Measurements from ENCODE around the gene DEF6. TPM values are rescaled to one million over a fixed set of nuclear protein-coding genes. Genes with fewer than 3 reads are reported as not detected.

Gene DEF6
- polyA plus RNA-seq, 1 of the 3 experiments (the other 2 are of a cell fraction): 0.13 TPM

DNA sequence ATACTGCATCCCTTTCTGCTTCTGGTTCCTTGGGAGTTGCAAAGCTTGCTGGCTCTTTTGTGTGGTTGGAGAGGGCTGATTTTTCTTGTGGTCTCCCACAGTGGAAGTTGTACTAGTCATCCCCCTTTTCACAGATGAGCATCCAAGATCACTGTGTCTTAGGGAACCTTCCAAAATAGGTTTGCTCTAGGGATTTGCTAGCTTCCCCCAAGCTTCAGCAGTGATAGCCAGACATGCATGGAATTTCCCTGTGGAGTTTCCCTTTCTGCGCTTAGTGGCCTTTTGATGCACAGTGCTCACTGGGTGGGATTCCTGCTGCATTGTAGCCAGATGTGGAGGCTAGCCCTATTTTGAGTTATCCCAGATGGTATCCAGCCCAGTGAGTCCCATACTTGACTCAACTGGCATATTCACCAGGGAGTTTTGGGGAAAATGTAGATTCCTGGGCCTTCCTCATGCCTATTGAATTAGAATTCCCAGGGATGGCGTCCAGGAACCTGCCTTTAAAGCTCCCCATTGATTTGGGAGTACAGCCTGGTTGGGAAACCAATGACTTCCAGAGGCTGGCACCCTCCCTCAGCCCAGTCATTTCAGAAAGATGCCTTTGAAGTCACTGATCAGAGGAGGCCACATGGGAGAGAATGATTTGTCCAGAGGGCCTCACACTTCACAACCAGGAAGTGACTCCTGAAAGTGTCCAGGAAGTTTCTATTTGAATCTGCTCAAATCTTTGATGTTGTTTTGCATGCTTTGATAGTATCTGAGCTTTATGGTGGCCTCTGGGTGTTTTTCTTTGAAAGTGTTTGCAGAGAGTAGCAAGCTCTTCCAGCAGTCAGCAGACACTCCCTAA, 70.6 kb downstream of the DEF6 start:
- H3K9me3 ChIP-seq: no peaks in the 10 kb centered on the region
- H3K9me2 ChIP-seq: no peaks in the 10 kb centered on the region
- H3K9ac ChIP-seq: peak overlapping the region; percentile 23; the same call in 1 of the 2 replicates
- H3K4me1 ChIP-seq (ENCODE audit: control insufficient read depth in 1 of 2, insufficient read depth in 2 of 2, low read depth in 1 of 2, low read length in 1 of 2): peaks cover 20 to 37% of the 10 kb centered on the region in 2 experiments
- ChIA-PET CTCF (interaction anchor here (0.8 to 1.0 kb wide), 3 partner anchors 81 to 127 kb away, joined by 3 read pairs; partner anchors contain the start of gene RPL10A), POLR2A (no interaction called here)
- H3K27me3 ChIP-seq (ENCODE audit: insufficient read depth): no peaks in the 10 kb centered on the region
- TF ChIP-seq, protein P1, sequence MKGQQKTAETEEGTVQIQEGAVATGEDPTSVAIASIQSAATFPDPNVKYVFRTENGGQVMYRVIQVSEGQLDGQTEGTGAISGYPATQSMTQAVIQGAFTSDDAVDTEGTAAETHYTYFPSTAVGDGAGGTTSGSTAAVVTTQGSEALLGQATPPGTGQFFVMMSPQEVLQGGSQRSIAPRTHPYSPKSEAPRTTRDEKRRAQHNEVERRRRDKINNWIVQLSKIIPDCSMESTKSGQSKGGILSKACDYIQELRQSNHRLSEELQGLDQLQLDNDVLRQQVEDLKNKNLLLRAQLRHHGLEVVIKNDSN (IDR thresholded peaks at IDR 0.05; ENCODE audit: borderline replicate concordance, low read depth): no peak
- TF ChIP-seq RFX5 (IDR thresholded peaks at IDR 0.05; ENCODE audit: low read length) (no peak), GATA2 (CRISPR knock-in tag; IDR thresholded peaks at IDR 0.05) (no peak), RXRA (IDR thresholded peaks at IDR 0.05; ENCODE audit: borderline replicate concordance, low read depth) (no peak), TEAD4 (IDR thresholded peaks at IDR 0.05; ENCODE audit: borderline replicate concordance, insufficient read depth) (no peak), NFIC (IDR thresholded peaks at IDR 0.05; ENCODE audit: borderline replicate concordance) (no peak), TAF1 (IDR thresholded peaks at IDR 0.05; ENCODE audit: borderline replicate concordance, low read depth, low read length) (no peak), FOSL2 (IDR thresholded peaks at IDR 0.05; ENCODE audit: borderline replicate concordance, low read depth) (no peak), EZH2phosphoT487 (IDR thresholded peaks at IDR 0.05; ENCODE audit: borderline replicate concordance, low read depth) (no peak), CHD2 (IDR thresholded peaks at IDR 0.05; ENCODE audit: low read length, partially characterized antibody) (no peak), RCOR1 (IDR thresholded peaks at IDR 0.05; ENCODE audit: low read length) (no peak), EP300 (IDR thresholded peaks at IDR 0.05; ENCODE audit: borderline replicate concordance in 1 of 2, low read depth in 1 of 2, low read length in 1 of 2) (no peak), SMC3 (IDR thresholded peaks at IDR 0.05; ENCODE audit: low read depth, low read length) (no peak), FOXM1 (IDR thresholded peaks at IDR 0.05; ENCODE audit: low read depth) (no peak), SIN3A (IDR thresholded peaks at IDR 0.05; ENCODE audit: borderline replicate concordance, low read depth, low read length) (no peak)
- TF ChIP-seq, protein P2, sequence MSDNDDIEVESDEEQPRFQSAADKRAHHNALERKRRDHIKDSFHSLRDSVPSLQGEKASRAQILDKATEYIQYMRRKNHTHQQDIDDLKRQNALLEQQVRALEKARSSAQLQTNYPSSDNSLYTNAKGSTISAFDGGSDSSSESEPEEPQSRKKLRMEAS (IDR thresholded peaks at IDR 0.05; ENCODE audit: low read depth): no peak
- TF ChIP-seq, protein P3, sequence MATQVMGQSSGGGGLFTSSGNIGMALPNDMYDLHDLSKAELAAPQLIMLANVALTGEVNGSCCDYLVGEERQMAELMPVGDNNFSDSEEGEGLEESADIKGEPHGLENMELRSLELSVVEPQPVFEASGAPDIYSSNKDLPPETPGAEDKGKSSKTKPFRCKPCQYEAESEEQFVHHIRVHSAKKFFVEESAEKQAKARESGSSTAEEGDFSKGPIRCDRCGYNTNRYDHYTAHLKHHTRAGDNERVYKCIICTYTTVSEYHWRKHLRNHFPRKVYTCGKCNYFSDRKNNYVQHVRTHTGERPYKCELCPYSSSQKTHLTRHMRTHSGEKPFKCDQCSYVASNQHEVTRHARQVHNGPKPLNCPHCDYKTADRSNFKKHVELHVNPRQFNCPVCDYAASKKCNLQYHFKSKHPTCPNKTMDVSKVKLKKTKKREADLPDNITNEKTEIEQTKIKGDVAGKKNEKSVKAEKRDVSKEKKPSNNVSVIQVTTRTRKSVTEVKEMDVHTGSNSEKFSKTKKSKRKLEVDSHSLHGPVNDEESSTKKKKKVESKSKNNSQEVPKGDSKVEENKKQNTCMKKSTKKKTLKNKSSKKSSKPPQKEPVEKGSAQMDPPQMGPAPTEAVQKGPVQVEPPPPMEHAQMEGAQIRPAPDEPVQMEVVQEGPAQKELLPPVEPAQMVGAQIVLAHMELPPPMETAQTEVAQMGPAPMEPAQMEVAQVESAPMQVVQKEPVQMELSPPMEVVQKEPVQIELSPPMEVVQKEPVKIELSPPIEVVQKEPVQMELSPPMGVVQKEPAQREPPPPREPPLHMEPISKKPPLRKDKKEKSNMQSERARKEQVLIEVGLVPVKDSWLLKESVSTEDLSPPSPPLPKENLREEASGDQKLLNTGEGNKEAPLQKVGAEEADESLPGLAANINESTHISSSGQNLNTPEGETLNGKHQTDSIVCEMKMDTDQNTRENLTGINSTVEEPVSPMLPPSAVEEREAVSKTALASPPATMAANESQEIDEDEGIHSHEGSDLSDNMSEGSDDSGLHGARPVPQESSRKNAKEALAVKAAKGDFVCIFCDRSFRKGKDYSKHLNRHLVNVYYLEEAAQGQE (IDR thresholded peaks at IDR 0.05; ENCODE audit: low read depth, low read length): no peak
- TF ChIP-seq, protein P4, sequence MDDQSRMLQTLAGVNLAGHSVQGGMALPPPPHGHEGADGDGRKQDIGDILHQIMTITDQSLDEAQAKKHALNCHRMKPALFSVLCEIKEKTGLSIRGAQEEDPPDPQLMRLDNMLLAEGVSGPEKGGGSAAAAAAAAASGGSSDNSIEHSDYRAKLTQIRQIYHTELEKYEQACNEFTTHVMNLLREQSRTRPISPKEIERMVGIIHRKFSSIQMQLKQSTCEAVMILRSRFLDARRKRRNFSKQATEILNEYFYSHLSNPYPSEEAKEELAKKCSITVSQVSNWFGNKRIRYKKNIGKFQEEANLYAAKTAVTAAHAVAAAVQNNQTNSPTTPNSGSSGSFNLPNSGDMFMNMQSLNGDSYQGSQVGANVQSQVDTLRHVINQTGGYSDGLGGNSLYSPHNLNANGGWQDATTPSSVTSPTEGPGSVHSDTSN (IDR thresholded peaks at IDR 0.05): no peak
- TF ChIP-seq, protein P5, sequence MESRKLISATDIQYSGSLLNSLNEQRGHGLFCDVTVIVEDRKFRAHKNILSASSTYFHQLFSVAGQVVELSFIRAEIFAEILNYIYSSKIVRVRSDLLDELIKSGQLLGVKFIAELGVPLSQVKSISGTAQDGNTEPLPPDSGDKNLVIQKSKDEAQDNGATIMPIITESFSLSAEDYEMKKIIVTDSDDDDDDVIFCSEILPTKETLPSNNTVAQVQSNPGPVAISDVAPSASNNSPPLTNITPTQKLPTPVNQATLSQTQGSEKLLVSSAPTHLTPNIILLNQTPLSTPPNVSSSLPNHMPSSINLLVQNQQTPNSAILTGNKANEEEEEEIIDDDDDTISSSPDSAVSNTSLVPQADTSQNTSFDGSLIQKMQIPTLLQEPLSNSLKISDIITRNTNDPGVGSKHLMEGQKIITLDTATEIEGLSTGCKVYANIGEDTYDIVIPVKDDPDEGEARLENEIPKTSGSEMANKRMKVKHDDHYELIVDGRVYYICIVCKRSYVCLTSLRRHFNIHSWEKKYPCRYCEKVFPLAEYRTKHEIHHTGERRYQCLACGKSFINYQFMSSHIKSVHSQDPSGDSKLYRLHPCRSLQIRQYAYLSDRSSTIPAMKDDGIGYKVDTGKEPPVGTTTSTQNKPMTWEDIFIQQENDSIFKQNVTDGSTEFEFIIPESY (IDR thresholded peaks at IDR 0.05; ENCODE audit: borderline replicate concordance, low read depth): no peak
- TF ChIP-seq, protein P6, sequence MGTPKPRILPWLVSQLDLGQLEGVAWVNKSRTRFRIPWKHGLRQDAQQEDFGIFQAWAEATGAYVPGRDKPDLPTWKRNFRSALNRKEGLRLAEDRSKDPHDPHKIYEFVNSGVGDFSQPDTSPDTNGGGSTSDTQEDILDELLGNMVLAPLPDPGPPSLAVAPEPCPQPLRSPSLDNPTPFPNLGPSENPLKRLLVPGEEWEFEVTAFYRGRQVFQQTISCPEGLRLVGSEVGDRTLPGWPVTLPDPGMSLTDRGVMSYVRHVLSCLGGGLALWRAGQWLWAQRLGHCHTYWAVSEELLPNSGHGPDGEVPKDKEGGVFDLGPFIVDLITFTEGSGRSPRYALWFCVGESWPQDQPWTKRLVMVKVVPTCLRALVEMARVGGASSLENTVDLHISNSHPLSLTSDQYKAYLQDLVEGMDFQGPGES (IDR thresholded peaks at IDR 0.05; ENCODE audit: low read depth, low read length): no peak
- H3K4me3 ChIP-seq (ENCODE audit: low read depth in 2 of 2, low read length in 1 of 2): no peak overlapping the region
- H3F3A ChIP-seq (replicated peaks; ENCODE audit: insufficient read depth): peaks cover 23% of the 10 kb centered on the region
- no peak for DNase-seq
- peak overlapping the region; percentile 38 for H3K4me2 ChIP-seq
- H4K20me1 ChIP-seq (ENCODE audit: insufficient read depth): no peaks in the 10 kb centered on the region
- no peak overlapping the region for H2AFZ ChIP-seq (ENCODE audit: low read depth)
- H3K36me3 ChIP-seq (replicated peaks in 1 of 2; ENCODE audit: control insufficient read depth in 1 of 2, insufficient read depth in 2 of 2, low read length in 1 of 2): no peaks in the 10 kb centered on the region
- WGBS (ENCODE audit: low lambda C conversion rate): 100% methylated on average over 1 of the region's 2 CpGs
- H3K79me2 ChIP-seq (ENCODE audit: insufficient read depth): peaks cover 65% of the 10 kb centered on the region
- peak overlapping the region in 1 of 2 experiments; percentile 98; a peak in 2 of 4 replicates for H3K27ac ChIP-seq (ENCODE audit: low read depth in 2 of 2, low read length in 1 of 2)
